ENCODE results near the gene MEGF10. TPM values are rescaled to one million over a fixed set of nuclear protein-coding genes. Genes with fewer than 3 reads are reported as not detected.

Gene MEGF10
- total and polyA plus RNA-seq, 5 experiments from 2014 or later = 0.22 TPM; not detected in 4

DNA sequence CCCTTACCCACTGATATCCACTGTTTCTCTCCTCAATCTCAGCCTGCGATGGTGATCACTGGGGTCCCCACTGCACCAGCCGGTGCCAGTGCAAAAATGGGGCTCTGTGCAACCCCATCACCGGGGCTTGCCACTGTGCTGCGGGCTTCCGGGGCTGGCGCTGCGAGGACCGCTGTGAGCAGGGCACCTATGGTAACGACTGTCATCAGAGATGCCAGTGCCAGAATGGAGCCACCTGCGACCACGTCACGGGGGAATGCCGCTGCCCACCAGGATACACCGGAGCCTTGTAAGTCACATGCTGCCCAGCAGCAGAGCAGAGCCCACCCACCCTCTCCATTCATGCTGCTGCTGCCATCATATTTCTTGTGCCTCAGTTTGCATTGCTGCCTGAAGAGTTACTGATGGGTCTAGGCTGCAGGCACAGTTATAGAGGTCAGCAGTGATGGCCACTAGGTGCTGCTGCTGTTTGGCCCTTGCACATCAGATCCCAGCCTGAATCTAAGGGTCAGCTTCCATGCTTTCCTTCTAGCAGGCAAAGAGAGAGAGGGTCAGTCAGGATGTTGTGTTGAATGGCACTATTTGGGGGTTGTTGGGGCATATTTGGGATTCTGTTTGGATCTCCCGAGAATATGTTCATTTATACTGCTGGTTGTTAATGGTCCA is 106.0 kb downstream of the MEGF10 start:
- ATAC-seq (no peak), DNase-seq (no peak)
- H3K4me3 Mint-ChIP-seq = no peak overlapping the region
- H3K36me3 Mint-ChIP-seq = no peaks in the 10 kb centered on the region
- peaks cover 0 to 3% (median 0%) of the 10 kb centered on the region in 4 donors for H3K4me1 Mint-ChIP-seq
- peaks cover 3 to 29% (median 18%) of the 10 kb centered on the region in 5 donors for H3K27me3 Mint-ChIP-seq
- no peaks in the 10 kb centered on the region for H3K9me3 Mint-ChIP-seq
- POLR2A ChIA-PET = no interaction called here
- H3K27ac Mint-ChIP-seq = peak overlapping the region in 1 of 10 donors; percentile 45

DNA sequence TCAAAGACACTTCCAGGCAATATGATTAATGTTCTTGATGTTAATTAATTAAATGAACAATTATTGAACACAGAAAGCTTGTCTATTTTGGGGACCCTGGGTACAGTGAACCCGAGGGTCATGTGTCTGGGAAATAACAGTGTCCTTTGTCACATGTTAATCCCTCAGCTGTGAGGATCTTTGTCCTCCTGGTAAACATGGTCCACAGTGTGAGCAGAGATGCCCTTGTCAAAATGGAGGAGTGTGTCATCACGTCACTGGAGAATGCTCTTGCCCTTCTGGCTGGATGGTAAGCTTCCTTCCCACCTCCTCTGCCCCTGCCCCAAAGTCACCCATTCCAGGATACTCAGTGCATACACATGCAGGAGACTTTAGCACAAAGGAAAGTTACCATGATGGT is 107.9 kb downstream of the MEGF10 start:
- Mint-ChIP-seq H3K4me3 (no peak overlapping the region), H3K36me3 (no peaks in the 10 kb centered on the region), H3K27me3 (peaks cover 5 to 29% (median 23%) of the 10 kb centered on the region in 5 donors), H3K27ac (no peak overlapping the region), H3K9me3 (no peaks in the 10 kb centered on the region), H3K4me1 (no peaks in the 10 kb centered on the region)
- DNase-seq (no peak), ATAC-seq (no peak)
- POLR2A ChIA-PET = no interaction called here

DNA sequence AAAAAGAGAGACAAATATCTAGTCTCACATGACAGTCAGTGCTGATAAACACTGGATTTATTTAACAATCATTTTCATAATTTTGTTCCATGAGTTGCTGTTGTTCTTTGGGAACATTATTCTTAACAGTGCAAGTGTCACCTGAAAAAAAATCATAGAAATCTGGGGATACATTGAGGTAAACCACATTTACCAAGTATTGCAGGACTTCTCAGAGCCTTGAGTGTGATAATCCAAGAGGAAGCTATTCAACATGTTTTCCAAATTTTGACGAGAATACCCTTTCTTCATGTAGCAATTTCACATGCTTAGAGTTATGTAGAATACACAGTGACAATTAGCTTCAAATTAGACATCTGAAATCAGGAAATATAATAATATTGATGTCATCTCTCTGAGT is 108.5 kb downstream of the MEGF10 start:
- POLR2A ChIA-PET = no interaction called here
- H3K27me3 Mint-ChIP-seq = peaks cover 5 to 29% (median 24%) of the 10 kb centered on the region in 5 donors
- DNase-seq (no peak), ATAC-seq (no peak)
- H3K4me1 Mint-ChIP-seq = no peaks in the 10 kb centered on the region
- no peaks in the 10 kb centered on the region for H3K9me3 Mint-ChIP-seq
- no peaks in the 10 kb centered on the region for H3K36me3 Mint-ChIP-seq
- no peak overlapping the region for H3K4me3 Mint-ChIP-seq
- no peak overlapping the region for H3K27ac Mint-ChIP-seq

DNA sequence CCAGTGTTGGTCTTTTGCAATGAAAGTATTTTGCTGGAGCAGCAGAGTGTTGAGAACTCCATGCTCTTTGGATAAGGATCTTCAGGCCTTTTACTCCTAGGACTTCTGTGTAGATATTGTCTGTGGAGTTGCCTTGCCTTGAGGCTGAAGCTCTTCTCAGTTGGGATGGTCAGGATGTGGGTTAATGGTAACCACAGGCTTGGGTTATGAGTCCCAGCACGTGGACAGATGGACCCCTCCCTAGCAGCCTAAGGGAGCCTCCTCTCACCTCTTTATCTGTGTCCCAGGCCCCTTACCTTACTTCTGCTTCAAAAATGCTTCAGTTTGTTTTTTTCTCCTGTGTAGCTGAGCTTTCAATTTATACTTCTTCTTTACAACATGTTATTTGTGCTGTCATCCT is 109.9 kb downstream of the MEGF10 start:
- Mint-ChIP-seq H3K27ac (no peak overlapping the region), H3K4me3 (no peak overlapping the region), H3K9me3 (no peaks in the 10 kb centered on the region), H3K27me3 (peaks cover 6 to 29% (median 24%) of the 10 kb centered on the region in 5 donors), H3K4me1 (no peaks in the 10 kb centered on the region), H3K36me3 (no peaks in the 10 kb centered on the region)
- POLR2A ChIA-PET = no interaction called here
- DNase-seq = no peak
- no peak for ATAC-seq

DNA sequence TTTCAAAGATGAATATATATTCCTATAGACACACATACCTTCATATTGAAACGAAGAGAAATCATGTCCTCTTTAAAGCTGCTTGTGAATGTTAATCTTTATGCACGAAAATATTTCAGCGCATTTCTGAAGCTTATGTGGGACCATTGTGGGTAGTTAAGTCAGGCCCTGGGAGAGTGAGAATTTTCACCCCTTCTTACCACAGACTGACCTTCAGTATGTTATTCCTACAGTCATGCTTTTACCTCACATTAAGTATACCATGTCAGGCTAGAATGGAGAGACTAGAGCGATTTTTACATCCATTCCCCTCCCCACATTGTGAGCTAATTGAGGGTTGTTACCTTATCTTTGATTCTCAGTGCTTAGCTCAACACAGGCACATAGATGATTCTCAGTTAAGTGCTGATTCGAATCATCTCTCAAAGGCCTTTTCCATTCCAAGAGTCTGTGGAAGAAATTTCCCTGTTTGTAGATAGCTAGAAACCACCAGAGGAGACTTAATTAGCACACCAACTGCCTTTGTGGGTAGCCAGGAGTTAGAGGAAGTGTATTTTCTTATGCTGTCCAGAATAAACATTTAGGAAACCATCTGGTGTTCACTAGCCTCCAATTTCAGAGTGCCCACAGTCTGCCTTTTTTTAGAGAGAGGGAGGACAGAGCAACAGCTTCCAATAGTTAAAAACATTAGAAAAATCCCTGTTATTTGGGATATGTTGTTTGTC is 110.5 kb downstream of the MEGF10 start:
- POLR2A ChIA-PET = no interaction called here
- no peak overlapping the region for H3K27ac Mint-ChIP-seq
- no peaks in the 10 kb centered on the region for H3K9me3 Mint-ChIP-seq
- H3K4me1 Mint-ChIP-seq = no peaks in the 10 kb centered on the region
- no peak overlapping the region for H3K4me3 Mint-ChIP-seq
- no peaks in the 10 kb centered on the region for H3K36me3 Mint-ChIP-seq
- no peak for ATAC-seq
- peaks cover 6 to 26% (median 18%) of the 10 kb centered on the region in 5 donors for H3K27me3 Mint-ChIP-seq
- DNase-seq = no peak

DNA sequence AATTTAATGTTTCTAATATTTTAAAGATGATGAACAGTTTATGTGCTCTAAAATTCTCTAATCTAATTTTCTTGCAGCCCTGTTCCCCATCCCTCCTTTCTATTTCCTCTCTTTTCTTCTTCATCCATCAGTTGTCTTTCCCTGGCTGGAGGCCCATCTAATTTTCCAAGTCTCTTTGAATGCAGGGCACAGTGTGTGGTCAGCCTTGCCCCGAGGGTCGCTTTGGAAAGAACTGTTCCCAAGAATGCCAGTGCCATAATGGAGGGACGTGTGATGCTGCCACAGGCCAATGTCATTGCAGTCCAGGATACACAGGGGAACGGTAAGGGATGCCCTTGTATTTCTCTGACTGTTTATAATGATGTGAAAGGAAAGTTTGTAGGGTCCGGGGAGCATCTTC is 111.8 kb downstream of the MEGF10 start:
- Mint-ChIP-seq H3K4me1 (no peaks in the 10 kb centered on the region), H3K4me3 (no peak overlapping the region), H3K27me3 (peaks cover 3 to 28% (median 11%) of the 10 kb centered on the region in 5 donors), H3K27ac (peak overlapping the region in 1 of 10 donors; percentile 38), H3K36me3 (no peaks in the 10 kb centered on the region), H3K9me3 (no peaks in the 10 kb centered on the region)
- POLR2A ChIA-PET = no interaction called here
- ATAC-seq = no peak
- no peak for DNase-seq

DNA sequence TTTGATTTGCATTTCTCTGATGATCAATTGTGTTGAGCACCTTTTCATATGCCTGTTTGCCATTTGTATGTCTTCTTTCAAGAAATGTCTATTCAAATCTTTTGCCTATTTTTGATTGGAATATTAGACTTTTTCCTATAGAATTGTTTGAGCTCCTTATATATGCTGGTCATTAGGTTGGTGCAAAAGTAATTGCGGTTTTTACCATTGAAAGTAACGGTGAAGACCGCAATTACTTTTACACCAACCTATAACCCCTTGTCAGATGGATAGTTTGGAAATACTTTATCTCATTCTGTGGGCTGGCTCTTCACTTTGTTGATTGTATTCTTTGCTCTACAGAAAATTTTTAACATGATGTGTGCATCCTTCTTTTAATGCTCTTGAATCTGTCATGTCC is 113.6 kb downstream of the MEGF10 start:
- H3K36me3 Mint-ChIP-seq = no peaks in the 10 kb centered on the region
- no peak for ATAC-seq
- DNase-seq = no peak
- peaks cover 3 to 28% (median 6%) of the 10 kb centered on the region in 5 donors for H3K27me3 Mint-ChIP-seq
- no peak overlapping the region for H3K27ac Mint-ChIP-seq
- H3K4me1 Mint-ChIP-seq = no peaks in the 10 kb centered on the region
- no peaks in the 10 kb centered on the region for H3K9me3 Mint-ChIP-seq
- POLR2A ChIA-PET = no interaction called here
- no peak overlapping the region for H3K4me3 Mint-ChIP-seq

DNA sequence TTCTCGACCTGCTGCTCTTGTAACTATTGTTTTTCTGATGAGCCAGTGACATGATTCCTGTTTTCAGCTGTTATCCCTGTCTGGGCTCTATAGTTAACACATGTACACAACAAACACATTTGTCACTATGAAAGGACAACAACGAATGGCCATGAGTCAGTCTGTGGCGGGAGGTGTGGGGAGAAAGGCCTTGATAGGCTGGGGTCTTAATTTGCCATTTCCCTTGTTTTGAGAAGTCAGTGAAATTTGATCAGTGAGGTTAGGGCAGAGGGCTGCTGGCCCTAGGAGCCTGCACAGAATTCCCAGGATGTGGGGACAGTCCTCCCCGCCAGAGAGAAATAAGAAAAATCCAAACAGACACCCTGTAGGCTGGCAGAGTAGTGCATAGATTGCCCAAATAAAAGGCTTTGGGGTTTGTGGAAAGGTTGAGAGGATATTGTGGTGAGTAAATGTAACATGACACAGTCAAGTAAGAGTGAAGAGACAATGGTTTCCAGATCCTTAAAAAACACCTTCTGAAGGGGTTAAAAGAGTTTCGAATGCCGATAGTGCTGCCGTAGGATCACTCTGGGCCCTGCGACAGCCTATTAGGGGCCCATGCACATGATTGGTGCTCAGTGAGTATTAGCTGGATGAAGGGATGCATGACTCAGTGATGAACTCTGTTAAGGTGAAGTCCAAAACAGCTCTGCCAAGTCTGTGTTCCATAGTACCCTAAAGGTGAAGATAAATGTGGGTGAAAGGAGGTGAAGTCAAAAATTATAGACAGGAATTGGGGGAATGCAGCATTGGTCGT is 115.9 kb downstream of the MEGF10 start:
- Mint-ChIP-seq H3K36me3 (no peaks in the 10 kb centered on the region), H3K4me3 (no peak overlapping the region), H3K9me3 (no peaks in the 10 kb centered on the region), H3K27me3 (peaks cover 0 to 21% (median 6%) of the 10 kb centered on the region in 5 donors), H3K27ac (no peak overlapping the region), H3K4me1 (peaks cover 2 to 13% (median 4%) of the 10 kb centered on the region in 4 donors)
- POLR2A ChIA-PET = no interaction called here
- DNase-seq = no peak
- ATAC-seq = no peak

DNA sequence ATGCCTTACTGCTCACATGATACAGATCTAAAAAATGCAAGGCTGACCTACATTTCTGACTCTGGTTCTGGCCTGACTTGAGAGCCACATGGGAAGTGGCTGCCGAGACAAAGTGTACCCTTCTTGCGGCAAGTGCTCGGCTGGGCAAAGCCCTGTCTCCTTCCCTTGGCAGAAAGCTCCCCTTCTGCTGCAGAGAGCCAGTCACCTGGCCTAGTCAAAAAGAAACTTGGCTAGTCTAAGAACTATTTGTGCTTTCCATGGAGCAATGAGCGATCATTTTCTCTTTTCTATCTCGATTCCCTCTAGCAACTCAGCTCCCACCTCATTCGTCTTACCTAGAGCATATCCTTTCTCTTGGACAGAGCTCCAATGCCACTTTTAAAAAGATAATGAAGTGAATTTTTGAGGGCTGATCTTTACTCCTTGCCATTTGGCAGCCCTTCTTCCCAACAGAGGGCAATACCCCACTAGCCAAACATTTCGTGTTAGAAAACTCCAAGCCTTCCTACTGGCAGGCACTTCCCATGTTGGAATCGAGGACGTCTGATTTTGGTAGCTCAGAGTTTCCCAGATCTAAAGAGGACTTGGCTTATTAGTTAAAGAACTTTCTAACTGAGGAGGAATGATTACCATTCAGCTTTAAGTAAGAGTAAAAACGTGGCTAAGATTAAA is 118.8 kb downstream of the MEGF10 start:
- ATAC-seq (no peak), DNase-seq (no peak)
- POLR2A ChIA-PET = no interaction called here
- peaks cover 0 to 10% (median 4%) of the 10 kb centered on the region in 5 donors for H3K27me3 Mint-ChIP-seq
- H3K4me1 Mint-ChIP-seq = peaks cover 2 to 13% (median 4%) of the 10 kb centered on the region in 4 donors
- no peaks in the 10 kb centered on the region for H3K36me3 Mint-ChIP-seq
- H3K9me3 Mint-ChIP-seq = no peaks in the 10 kb centered on the region
- no peak overlapping the region for H3K4me3 Mint-ChIP-seq
- H3K27ac Mint-ChIP-seq = no peak overlapping the region

DNA sequence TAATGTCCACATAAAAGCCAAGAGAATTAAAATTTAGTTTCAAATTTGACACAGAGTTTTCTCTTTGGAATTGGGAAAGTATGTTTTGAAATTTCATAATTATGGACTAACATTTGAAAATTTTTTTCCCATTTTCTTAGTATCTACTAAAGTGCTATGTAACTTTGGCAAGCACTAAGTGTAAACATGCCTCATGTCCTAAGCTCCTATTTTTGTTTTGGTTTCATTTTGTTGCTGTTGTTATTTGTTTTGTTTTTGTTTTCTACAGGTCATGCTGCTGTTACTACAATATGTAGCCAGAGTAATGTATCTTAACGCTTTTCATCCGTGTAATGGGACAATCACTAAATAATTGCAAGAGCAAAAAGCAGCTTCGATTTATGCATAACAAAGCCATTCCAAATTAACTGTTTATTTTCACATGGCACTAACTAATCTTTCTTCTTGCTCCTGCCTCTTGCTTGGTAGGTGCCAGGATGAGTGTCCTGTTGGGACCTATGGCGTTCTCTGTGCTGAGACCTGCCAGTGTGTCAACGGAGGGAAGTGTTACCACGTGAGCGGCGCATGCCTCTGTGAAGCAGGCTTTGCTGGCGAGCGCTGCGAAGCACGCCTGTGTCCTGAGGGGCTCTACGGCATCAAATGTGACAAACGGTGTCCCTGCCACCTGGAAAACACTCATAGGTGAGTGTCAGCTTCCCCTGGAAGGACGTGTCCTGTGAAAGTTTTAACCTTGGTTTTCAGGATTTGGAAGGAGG is 119.5 kb downstream of the MEGF10 start:
- Mint-ChIP-seq H3K4me3 (no peak overlapping the region), H3K36me3 (no peaks in the 10 kb centered on the region), H3K27me3 (peaks cover 0 to 15% (median 4%) of the 10 kb centered on the region in 5 donors), H3K4me1 (peaks cover 2 to 13% (median 4%) of the 10 kb centered on the region in 4 donors), H3K9me3 (no peaks in the 10 kb centered on the region), H3K27ac (no peak overlapping the region)
- DNase-seq = no peak
- no peak for ATAC-seq
- POLR2A ChIA-PET = no interaction called here

DNA sequence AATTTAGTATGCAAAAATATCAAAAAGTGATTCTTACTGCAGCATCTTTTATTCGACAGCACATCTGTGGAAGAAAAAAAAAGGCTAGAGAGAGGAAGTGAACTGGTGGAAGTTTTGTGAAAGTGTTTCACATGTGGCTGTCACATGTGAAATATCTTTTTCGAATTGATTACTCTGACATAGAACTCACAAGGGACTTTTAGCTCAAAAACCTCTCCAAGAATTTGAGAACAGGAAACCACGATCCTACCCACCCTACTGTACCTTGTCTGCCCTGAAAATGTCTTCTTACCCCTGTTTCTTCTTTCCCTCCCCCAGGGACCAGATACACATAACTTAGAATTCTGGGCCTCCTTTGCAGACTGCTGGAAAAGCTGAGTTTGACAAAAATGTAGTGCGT is 120.4 kb downstream of the MEGF10 start:
- H3K36me3 Mint-ChIP-seq = no peaks in the 10 kb centered on the region
- H3K4me3 Mint-ChIP-seq = no peak overlapping the region
- H3K4me1 Mint-ChIP-seq = peaks cover 2 to 13% (median 4%) of the 10 kb centered on the region in 4 donors
- peaks cover 0 to 13% (median 5%) of the 10 kb centered on the region in 5 donors for H3K27me3 Mint-ChIP-seq
- ATAC-seq (no peak), DNase-seq (no peak)
- POLR2A ChIA-PET = no interaction called here
- no peaks in the 10 kb centered on the region for H3K9me3 Mint-ChIP-seq
- no peak overlapping the region for H3K27ac Mint-ChIP-seq

DNA sequence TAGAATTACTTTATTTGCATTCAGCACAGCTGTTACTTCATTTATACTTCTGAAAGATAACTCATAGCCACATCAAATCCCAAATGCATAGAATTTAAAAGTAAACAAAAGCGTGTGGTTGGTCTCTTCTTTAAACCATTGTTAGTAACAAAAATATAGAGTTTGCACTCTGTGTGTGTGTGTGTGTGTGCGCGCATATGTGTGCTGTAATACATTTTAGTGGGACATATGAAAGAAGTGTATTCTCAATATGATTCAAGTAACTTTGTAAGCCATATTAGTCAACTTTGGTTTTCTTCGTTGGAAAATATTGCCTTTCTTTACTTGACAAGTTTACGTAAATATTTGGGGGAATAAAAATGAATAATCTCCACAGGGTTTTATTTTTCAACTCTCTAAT is 120.8 kb downstream of the MEGF10 start:
- no peak overlapping the region for H3K27ac Mint-ChIP-seq
- no peak overlapping the region for H3K4me3 Mint-ChIP-seq
- no peaks in the 10 kb centered on the region for H3K9me3 Mint-ChIP-seq
- no peak for ATAC-seq
- POLR2A ChIA-PET = no interaction called here
- peaks cover 0 to 12% (median 5%) of the 10 kb centered on the region in 5 donors for H3K27me3 Mint-ChIP-seq
- no peaks in the 10 kb centered on the region for H3K36me3 Mint-ChIP-seq
- peaks cover 2 to 13% (median 4%) of the 10 kb centered on the region in 4 donors for H3K4me1 Mint-ChIP-seq
- DNase-seq = no peak
